Measurements from ENCODE around the gene ALKBH1.

DNA sequence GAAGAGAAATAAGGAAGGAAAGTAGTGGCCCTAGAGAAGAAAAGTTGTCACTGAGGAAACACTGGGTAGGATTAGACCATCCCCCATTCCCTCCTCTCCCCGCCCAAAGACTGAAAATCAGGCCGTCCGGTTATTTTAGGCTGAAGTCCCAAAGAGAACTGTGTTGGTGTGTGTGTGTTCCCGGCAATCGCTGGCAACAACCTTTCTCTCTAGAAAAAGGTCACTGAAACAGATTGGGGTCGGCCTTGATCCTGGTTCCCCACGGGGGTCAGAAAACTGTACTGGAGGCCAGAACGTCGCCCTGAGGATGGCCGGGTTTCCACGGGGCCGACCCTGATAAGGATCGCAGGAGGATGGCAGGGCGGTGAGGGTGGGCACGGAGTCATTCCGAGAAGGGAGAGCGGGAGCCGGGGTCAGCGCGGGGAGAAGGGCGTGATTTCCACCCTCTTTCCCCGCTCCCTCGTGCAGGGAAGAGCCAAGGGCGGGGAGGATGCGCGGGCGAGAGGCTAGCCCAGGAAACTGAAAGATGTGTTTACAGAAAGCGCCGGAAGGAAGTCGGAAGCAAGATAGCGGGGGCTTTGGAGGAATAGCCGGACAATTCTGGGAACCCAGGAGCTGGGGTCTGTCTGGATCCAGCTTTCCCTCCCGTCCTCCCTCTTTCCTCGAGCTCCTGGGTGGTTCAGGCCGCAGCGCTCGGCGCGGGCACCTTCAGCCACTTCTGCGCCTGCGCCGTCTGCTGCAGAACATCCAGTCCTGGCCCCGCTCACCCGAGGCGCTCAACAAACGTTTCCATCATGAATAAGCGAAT lies 66.1 kb downstream of the ALKBH1 start:
- TF ChIP-seq ZNF256 (CRISPR knock-in tag; conservative IDR thresholded peaks at IDR 0.05) (no peak), ZNF318 (CRISPR knock-in tag; IDR thresholded peaks at IDR 0.05) (no peak), RBFOX2 (IDR thresholded peaks at IDR 0.05; ENCODE audit: low read depth, low read length) (no peak), POLR2A (IDR thresholded peaks at IDR 0.05; ENCODE audit: insufficient read depth in 1 of 2, low read depth in 2 of 2, low read length in 2 of 2) (no peak), YY1 (IDR thresholded peaks at IDR 0.05; ENCODE audit: insufficient read depth, insufficient replicate concordance, low read depth, low read length) (no peak), NCOR1 (IDR thresholded peaks at IDR 0.05; ENCODE audit: borderline replicate concordance, low read length) (no peak), FOXJ3 (CRISPR knock-in tag; IDR thresholded peaks at IDR 0.05; ENCODE audit: borderline replicate concordance) (no peak), ZNF143 (CRISPR knock-in tag; IDR thresholded peaks at IDR 0.05) (no peak), ZNF800 (CRISPR knock-in tag; IDR thresholded peaks at IDR 0.05) (no peak), ZNF580 (CRISPR knock-in tag; IDR thresholded peaks at IDR 0.05; ENCODE audit: borderline replicate concordance, low read depth) (no peak)
- TF ChIP-seq, protein P1, sequence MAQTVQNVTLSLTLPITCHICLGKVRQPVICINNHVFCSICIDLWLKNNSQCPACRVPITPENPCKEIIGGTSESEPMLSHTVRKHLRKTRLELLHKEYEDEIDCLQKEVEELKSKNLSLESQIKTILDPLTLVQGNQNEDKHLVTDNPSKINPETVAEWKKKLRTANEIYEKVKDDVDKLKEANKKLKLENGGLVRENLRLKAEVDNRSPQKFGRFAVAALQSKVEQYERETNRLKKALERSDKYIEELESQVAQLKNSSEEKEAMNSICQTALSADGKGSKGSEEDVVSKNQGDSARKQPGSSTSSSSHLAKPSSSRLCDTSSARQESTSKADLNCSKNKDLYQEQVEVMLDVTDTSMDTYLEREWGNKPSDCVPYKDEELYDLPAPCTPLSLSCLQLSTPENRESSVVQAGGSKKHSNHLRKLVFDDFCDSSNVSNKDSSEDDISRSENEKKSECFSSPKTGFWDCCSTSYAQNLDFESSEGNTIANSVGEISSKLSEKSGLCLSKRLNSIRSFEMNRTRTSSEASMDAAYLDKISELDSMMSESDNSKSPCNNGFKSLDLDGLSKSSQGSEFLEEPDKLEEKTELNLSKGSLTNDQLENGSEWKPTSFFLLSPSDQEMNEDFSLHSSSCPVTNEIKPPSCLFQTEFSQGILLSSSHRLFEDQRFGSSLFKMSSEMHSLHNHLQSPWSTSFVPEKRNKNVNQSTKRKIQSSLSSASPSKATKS (CRISPR knock-in tag; IDR thresholded peaks at IDR 0.05): no peak
